ENCODE data around the gene TRAF4.
"Not testable (repeated sequence)": the region's sequence is repeated elsewhere in the genome, so short reads cannot be mapped to it uniquely, and the experiment has no call there.

Gene TRAF4

DNA sequence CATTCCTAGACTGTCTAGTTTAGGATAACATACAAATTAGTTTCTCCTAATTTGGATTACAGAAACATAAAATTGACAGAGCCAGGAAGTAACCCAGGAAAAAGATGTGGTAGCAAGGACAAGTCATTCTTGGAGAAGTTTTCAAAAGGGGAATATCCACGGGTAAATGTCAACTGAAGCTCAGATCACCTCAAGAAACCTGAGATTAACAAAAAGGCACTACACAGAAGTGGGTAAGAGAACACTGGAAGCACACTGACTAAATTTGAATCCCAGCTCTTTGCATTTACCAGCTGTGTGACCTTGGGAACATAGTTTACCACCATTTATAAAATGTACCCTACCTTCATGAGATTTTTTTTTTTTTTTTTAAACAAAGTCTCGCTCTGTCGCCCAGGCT is 39.4 kb downstream of the TRAF4 start:
- DNase-seq (ENCODE audit: low read depth): no peak

DNA sequence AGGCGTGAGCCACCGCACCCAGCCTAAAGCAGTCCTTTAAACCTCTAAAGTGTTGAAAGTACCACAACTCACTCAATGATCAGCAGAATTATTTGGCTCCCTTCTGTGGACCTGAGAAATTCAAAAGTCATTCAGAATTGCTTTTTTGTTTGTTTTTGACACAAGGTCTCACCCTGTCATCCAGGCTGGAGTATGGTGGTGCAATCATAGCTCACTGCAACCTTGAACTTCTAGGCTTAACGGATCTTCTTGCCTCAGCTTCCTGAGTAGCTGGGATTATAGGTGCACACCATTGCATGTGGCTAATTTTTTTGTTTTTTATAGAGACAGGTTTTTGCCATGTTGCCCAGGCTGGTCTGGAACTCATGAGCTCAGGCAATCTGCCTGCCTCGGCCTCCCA is 44.3 kb downstream of the TRAF4 start:
- DNase-seq (ENCODE audit: low read depth): no peak

DNA sequence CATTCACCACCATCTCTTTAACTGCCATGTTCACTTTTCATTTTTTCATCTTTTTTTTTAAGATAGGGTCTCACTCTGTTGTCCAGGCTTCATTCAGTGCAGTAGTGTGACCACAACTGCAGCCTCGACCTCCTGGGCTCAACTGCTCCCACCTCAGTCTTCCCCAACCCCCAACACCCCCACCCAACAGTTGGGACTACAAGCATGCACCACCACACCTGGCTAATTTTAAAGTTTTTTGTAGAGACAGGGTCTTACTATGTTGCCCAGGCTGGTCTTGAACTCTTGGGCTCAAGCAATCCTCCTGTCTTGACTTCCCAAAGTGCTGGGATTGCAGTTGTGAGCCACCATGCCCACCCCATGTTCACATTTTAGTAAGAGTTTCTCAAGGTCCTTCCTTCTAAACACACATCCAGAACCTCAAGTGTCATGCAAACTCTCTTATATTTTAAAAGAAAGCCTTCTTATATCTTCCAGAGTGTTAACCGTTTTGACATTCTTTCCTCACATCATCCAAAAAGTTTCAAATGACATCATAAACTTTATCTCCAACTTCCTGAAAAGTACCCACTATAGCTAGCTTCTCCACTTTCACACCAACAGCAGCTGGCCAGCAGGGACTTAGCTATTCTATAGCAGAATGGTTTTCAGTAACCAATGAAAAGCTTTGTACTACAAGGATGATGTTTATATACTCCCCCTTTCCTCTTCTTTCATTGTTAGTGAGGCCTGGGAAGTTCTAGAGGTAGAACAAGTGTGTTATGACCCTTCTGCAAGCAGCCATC is 49.3 kb downstream of the TRAF4 start:
- DNase-seq (ENCODE audit: low read depth): no peak

DNA sequence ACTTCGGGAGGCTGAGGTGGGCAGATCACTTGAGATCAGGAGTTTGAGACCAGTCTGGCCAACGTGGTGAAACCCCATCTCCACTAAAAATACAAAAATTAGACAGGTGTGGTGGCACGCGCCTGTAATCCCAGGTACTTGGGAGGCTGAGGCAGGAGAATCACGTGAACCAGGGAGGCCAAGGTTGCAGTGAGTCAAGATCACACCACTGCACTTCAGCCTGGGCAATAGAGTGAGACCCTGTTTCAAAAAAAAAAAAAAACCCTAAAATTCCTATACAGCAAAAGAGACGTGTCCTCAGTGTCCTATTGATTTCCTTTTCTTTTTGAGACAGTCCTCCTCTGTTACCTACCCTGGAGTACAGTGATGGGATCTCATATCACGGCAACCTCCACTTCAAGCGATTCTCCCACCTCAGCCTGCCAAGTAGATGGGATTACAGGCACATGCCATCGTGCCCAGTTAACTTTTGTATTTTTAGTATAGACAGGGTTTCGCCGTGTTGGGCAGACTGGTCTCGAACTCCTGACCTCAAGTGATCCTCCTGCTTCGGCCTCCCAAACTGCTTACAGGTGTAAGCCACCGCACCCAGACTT is 51.1 kb downstream of the TRAF4 start:
- not testable (repeated sequence) for DNase-seq (ENCODE audit: low read depth)

DNA sequence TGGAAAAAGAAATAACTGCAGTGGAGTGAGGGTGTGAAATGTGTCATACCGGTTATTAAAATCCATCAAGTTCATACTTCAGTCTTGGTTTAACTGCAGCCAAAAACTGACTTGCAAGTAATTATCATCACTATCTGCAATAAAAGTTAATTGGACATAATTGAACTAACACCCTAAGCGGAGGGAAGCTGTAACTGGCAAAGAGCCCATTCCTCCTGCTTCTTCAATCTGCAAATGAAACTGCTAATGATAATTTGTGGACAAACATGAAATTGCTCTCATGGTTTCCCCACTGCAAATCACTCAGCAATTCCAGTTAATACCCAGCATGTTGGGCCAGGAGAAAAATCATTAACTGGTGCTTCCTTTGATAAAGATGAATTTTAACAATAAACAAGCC is 52.3 kb downstream of the TRAF4 start:
- no peak for DNase-seq (ENCODE audit: low read depth)
